HG03039 (cell line): ENCODE results near the gene FAS.

ENCODE experiments used
- ATAC-seq: cut with Tn5 transposase; IDR thresholded peaks from one replicate; pipeline ENCODE4 v1.9.1; 2021; ENCODE audit warnings: mild to moderate bottlenecking, moderate library complexity; ENCODE audit not compliant: unreplicated experiment

Gene FAS

DNA sequence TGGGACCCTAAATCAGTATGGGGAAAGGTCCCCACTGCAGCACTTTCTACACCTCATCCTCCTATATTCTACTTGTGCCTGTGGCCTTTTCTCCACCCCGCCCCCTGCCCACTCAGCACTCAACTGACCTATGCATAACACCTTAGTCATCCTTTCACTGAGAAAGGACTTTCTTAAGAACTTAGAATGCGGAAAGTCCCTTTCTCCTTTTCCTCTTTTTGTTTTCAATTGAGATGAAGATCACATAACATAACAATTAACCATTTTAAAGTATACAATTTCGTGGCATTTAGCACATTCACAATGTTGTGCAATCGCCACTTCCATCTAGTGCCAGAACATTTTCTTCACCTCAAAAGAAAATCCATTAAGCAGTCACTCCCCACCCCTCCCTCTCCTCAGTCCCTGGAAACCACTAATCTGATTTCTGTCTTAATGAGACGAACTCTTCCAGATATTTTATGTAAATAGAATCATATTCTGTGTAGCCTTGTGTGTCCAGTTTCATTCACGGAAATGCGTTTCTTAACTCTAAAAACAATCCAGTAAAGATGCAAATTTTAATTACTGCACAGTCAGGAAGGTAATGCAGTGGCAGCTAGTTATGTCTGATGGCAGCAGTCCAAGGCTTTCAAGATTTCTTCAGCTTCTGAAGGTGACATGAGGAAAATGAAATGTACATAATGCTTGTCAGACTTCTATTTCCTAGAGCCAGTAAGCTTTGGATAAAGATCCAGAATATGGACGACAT, 41.7 kb downstream of the FAS start:
- ATAC-seq = peak; percentile 46

DNA sequence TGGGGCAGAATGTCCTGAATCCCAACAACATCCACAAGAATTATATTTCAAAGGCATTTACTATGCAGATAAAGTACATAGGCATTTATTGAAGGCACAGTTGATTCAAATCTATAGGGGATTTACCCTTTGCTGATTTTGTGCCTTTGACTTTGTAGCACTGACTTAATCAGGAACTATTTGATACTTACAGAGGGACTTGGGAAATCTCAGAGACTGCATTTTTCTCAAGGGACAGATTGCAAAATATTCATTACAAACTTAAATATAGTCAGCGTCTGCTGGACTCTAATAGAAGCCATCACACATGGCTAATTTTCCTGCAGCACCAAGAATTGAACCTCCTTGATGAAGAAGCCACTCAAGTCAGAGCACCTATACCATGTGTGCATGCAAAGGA, 44.9 kb downstream of the FAS start:
- ATAC-seq = no peak

DNA sequence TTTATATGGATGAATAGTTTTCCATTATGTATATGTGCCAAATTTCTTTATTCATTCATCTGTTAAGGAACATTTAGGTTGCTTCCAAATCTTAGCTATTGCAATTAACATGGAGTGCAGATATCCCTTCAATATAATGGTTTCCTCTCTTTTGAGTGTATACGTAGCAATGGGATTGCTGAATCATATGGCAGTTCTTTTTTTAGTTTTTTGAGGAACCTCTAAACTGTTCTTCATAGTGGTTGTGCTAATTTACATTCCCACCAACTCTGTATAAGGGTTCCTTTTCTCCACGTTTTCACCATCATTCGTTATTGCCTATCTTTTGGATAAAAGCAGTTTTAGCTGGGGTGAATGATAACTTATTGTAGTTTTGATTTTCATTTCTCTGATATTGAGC, 46.5 kb downstream of the FAS start:
- ATAC-seq = no peak

DNA sequence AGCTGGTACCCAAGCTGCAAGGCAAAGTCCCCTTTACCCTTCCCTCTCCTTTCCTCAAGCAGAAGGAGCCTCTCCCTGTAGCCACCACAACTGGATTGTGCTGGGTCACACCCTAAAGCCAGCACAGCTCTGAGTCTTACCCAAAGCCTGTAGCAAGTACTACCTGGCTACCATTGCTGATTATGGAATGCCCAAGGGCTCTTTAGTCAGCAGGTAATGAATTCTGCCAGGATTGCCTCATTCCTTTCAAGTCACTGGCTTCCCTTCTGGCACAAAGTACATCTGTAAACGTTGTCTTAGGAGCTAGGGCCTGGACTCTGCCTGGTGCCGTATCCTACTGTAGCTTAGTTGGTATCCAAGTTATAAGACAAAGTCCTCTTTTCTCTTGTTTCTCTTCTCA, 52.0 kb downstream of the FAS start:
- ATAC-seq = no peak

DNA sequence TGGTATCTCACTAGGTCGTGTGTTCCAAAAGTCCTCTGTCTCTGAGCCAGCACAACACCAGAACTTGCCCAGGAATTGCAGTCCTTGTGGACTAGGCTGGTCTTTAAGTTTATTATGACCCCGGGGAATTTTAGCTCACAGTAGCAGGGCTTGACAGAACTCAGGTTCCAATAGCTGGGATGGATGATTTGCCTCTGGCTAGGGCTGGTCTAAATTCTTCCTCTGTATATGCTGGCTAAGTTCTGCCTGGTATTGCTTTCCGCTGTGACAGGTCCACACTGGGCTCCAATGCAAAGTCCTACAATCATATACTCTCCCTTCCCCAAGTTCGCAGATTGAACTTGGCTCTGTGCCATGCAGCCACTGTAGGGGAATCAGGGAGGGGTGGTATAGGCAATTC, 52.5 kb downstream of the FAS start:
- no peak for ATAC-seq

DNA sequence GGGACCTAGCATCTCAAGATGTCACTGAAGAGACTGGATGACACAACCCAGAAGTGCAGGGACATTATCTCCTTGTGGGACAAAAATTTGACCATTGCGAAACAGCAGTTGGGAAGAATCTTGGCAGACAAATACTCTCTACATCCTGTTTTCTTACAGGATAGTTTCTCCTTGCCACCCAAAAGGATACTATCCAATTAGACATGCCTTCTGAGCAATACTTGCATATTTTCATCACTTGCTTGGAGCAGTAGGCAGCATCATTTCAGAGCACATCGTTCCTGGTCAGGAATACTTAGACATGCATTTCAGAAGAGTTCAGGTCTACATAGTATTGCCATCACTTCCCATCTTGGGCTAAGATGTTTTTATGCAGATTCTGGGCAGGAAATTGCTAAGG, 56.8 kb downstream of the FAS start:
- no peak for ATAC-seq

DNA sequence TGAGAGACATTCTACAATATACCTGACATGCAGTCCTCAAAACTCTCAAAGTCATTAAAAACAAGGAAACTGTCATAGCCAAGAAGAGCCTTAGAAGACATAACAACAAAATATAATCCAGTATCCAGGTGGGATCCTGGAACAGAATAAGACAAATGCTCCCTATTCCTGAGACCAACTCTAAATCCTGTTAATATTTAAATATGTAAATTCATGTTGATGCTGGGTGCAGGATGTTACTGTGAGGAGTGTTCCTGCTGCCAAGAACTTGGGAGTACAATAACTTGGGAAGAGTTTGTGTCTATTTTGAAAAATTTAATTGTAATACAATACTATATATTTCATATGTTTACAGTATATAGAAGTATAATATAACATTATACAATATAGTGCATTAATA, 61.0 kb downstream of the FAS start:
- no peak for ATAC-seq

DNA sequence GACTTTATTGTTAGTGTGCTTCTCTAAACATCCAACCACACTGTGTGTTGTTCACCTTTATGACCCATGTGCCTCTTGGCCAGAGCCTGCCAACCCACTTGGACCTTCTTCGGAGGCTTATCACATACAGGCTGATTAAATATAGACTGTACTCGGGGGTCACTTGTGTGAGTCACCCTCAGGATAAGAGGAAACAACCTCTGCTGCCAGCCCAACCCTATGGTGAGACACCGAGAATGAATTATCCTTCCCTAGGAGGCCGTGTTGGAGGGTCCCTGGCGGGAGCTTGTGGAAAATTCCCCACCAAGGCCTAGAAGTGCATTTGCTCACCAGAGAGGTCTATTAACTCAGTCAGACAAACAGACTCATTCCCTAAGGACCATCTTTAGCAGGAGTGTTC, 63.0 kb downstream of the FAS start:
- ATAC-seq = no peak

DNA sequence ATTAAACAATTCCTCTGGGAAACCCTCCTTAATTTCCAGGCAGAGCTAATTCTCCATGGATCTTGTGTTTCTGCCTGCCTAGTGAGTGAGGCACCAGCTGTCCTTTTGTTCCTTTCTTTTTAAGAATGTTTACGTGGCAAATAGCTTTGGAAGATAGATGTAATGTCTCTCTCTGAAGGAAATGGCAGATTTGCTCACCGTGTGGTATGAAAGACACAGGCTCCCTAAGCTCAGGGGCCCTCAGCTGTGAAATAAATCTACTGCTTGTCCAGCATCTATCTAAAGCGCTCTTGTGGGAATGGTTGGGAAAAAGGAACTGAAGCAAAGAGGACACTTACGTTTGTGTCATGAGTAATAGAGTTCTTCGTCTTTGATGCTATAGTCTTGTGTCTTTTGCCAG, 64.6 kb downstream of the FAS start:
- no peak for ATAC-seq

DNA sequence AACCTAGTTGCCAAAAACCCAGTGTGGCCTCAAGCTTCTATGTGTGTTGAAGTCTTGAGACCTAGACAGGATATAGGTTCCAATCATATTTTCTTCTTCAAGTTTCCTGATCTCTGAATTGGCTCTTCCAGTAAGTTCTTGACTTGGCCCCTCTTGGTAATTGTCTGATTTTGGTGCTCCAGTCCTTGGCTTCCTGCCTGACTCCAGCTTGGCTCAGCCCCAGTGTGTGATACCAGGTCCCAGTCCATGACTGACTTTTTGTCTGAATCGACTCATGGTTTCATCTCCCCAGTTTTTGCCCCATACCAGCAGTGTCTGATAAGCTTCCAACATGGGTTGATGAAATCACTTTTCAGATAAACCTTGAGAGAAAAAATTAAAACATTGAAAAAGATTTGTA, 72.3 kb downstream of the FAS start:
- no peak for ATAC-seq

DNA sequence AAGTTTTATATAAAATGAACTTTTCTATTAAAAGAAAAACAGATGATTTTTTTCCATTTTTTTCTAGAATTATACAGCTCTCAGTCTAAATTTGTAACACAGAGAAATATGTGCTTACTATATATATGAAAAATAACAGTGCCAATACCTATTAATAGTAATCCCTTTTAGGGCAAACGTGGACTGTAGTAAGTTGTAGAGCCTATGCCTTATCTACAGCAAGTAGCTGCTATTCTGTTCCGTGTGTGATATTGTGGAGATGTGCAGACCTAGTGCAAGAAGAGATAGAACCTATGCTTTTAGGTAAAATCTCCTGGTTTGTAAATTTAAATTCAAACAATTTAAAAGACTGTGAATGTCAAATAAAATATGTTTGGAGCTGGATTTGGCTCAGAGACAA, 72.9 kb downstream of the FAS start:
- ATAC-seq = no peak

DNA sequence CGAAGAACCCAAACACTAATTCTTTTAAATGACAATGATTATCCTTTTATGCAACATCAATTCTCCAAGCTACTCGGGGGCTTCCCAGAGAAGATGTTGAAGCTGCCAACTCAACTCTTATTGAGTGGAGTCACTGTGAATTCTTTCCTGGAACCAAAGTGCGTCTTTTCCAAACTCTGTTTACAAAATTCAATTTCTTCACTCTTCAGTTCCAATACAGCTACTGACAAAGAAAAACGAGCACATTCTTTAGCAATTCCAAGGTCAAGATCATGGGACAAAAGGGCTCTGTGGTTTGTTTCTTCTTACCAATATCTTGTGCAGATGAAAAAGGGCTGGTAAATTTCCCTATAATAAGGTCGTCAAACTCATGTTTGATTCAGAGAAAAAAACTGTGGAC, 74.2 kb downstream of the FAS start:
- ATAC-seq = no peak
